ENCODE data around the gene FXYD6. TPM values are rescaled to one million over a fixed set of nuclear protein-coding genes. Genes with fewer than 3 reads are reported as not detected.

FXYD6 gene
- total RNA-seq, 1 donor from 2014 or later, result 57.1 TPM

- H3K27ac Mint-ChIP-seq (ENCODE audit: unreplicated experiment), result no peak overlapping the region
Observed at GRCh38 chr11:117905524-117905923, 29.1 kb upstream of the FXYD6 start.

GRCh38 chr11:117903505-117904382, 27.3 kb upstream of the FXYD6 start:
- peaks cover 5% of the 10 kb centered on the region for H3K27me3 Mint-ChIP-seq (ENCODE audit: unreplicated experiment)
- no peaks in the 10 kb centered on the region for H3K36me3 Mint-ChIP-seq (ENCODE audit: unreplicated experiment)
- peaks cover 2% of the 10 kb centered on the region for H3K9me3 Mint-ChIP-seq (ENCODE audit: unreplicated experiment)
- DNase-seq, result no peak
- TF ChIP-seq CTCF (IDR thresholded peaks at IDR 0.05; ENCODE audit: partially characterized antibody, unreplicated experiment), result no peak
- H3K4me3 Mint-ChIP-seq (ENCODE audit: unreplicated experiment), result no peak overlapping the region
- peaks cover 8% of the 10 kb centered on the region for H3K4me1 Mint-ChIP-seq (ENCODE audit: low read depth, unreplicated experiment)
- H3K27ac Mint-ChIP-seq (ENCODE audit: unreplicated experiment), result no peak overlapping the region

More at GRCh38 chr11:117905524-117905923, 29.1 kb upstream of the FXYD6 start:
- Mint-ChIP-seq H3K27me3 (ENCODE audit: unreplicated experiment) (peaks cover 2% of the 10 kb centered on the region), H3K4me1 (ENCODE audit: low read depth, unreplicated experiment) (peaks cover 8% of the 10 kb centered on the region), H3K36me3 (ENCODE audit: unreplicated experiment) (no peaks in the 10 kb centered on the region), H3K9me3 (ENCODE audit: unreplicated experiment) (peaks cover 2% of the 10 kb centered on the region), H3K4me3 (ENCODE audit: unreplicated experiment) (no peak overlapping the region)
- no peak for TF ChIP-seq CTCF (IDR thresholded peaks at IDR 0.05; ENCODE audit: partially characterized antibody, unreplicated experiment)
- no peak for DNase-seq

- Mint-ChIP-seq H3K27me3 (ENCODE audit: unreplicated experiment) (peaks cover 5% of the 10 kb centered on the region), H3K36me3 (ENCODE audit: unreplicated experiment) (no peaks in the 10 kb centered on the region), H3K27ac (ENCODE audit: unreplicated experiment) (no peak overlapping the region)
Observed at GRCh38 chr11:117902001-117902845, 25.8 kb upstream of the FXYD6 start.

DNA sequence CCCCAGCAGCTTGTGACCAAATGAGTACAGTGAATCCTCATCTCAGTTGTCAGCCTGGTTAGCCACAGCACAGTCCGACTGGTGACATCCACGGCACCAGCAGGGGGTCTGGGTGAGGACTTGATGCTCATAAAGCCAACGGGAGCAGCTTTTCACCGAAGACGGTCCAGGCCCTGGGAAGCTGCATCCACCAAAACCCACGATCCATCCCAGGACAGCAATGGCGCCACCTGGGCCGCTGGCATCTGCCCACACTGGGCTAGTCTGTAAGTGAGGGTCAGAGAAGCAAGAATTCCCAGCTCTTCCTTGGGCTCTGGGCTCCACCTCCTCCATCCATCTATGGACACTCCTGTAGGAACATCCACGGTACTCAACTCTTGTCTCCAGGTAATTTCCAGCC, 25.1 kb upstream of the FXYD6 start:
- peaks cover 2% of the 10 kb centered on the region for H3K9me3 Mint-ChIP-seq (ENCODE audit: unreplicated experiment)

More at GRCh38 chr11:117902001-117902845, 25.8 kb upstream of the FXYD6 start:
- no peak for DNase-seq
- peaks cover 2% of the 10 kb centered on the region for H3K9me3 Mint-ChIP-seq (ENCODE audit: unreplicated experiment)
- no peak overlapping the region for H3K4me3 Mint-ChIP-seq (ENCODE audit: unreplicated experiment)
- TF ChIP-seq CTCF (IDR thresholded peaks at IDR 0.05; ENCODE audit: partially characterized antibody, unreplicated experiment), result no peak
- H3K4me1 Mint-ChIP-seq (ENCODE audit: low read depth, unreplicated experiment), result peaks cover 3% of the 10 kb centered on the region

More for the DNA sequence above, 25.1 kb upstream of the FXYD6 start:
- no peak for DNase-seq
- Mint-ChIP-seq H3K36me3 (ENCODE audit: unreplicated experiment) (no peaks in the 10 kb centered on the region), H3K4me1 (ENCODE audit: low read depth, unreplicated experiment) (peaks cover 3% of the 10 kb centered on the region), H3K27ac (ENCODE audit: unreplicated experiment) (no peak overlapping the region), H3K27me3 (ENCODE audit: unreplicated experiment) (peaks cover 6% of the 10 kb centered on the region), H3K4me3 (ENCODE audit: unreplicated experiment) (no peak overlapping the region)
- TF ChIP-seq CTCF (IDR thresholded peaks at IDR 0.05; ENCODE audit: partially characterized antibody, unreplicated experiment), result no peak

Data from glutamatergic neuron (in vitro differentiated cells).